Measurements from ENCODE around the gene DTD2. TPM values are rescaled to one million over a fixed set of nuclear protein-coding genes. Genes with fewer than 3 reads are reported as not detected.
"Not testable (repeated sequence)": the region's sequence is repeated elsewhere in the genome, so short reads cannot be mapped to it uniquely, and the experiment has no call there.

DTD2 gene
- total RNA-seq, 1 donor from 2014 or later, result 25.5 TPM

DNA sequence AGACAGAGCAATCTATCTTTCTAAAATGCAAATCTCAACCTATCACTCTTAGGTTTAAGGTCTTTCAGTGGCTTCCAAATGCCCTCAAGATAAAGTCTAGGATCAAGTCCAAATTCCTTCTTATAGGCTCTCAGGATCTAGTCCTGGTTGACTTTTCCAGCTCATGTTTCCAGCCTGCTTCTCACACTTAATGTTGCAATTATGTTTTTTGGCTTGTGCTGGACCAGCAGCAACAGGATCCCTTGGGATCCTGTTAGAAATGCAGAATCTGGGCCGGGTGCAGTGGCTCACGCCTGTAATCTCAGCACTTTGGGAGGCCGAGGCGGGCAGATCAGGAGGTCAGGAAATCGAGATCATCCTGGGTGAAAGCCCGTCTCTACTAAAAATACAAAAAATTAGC, 19.9 kb upstream of the DTD2 start:
- no peak for DNase-seq (ENCODE audit: extremely low spot score, unreplicated experiment)
- no peak overlapping the region for H3K4me3 Mint-ChIP-seq (ENCODE audit: unreplicated experiment)
- H3K27me3 Mint-ChIP-seq (ENCODE audit: unreplicated experiment), result peaks cover 7% of the 10 kb centered on the region
- TF ChIP-seq, protein P1, sequence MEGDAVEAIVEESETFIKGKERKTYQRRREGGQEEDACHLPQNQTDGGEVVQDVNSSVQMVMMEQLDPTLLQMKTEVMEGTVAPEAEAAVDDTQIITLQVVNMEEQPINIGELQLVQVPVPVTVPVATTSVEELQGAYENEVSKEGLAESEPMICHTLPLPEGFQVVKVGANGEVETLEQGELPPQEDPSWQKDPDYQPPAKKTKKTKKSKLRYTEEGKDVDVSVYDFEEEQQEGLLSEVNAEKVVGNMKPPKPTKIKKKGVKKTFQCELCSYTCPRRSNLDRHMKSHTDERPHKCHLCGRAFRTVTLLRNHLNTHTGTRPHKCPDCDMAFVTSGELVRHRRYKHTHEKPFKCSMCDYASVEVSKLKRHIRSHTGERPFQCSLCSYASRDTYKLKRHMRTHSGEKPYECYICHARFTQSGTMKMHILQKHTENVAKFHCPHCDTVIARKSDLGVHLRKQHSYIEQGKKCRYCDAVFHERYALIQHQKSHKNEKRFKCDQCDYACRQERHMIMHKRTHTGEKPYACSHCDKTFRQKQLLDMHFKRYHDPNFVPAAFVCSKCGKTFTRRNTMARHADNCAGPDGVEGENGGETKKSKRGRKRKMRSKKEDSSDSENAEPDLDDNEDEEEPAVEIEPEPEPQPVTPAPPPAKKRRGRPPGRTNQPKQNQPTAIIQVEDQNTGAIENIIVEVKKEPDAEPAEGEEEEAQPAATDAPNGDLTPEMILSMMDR (IDR thresholded peaks at IDR 0.05), result no peak
- no peaks in the 10 kb centered on the region for H3K4me1 Mint-ChIP-seq (ENCODE audit: unreplicated experiment)
- H3K9me3 Mint-ChIP-seq (ENCODE audit: unreplicated experiment), result no peaks in the 10 kb centered on the region
- no peaks in the 10 kb centered on the region for H3K36me3 Mint-ChIP-seq (ENCODE audit: unreplicated experiment)
- H3K27ac Mint-ChIP-seq (ENCODE audit: unreplicated experiment), result no peak overlapping the region

DNA sequence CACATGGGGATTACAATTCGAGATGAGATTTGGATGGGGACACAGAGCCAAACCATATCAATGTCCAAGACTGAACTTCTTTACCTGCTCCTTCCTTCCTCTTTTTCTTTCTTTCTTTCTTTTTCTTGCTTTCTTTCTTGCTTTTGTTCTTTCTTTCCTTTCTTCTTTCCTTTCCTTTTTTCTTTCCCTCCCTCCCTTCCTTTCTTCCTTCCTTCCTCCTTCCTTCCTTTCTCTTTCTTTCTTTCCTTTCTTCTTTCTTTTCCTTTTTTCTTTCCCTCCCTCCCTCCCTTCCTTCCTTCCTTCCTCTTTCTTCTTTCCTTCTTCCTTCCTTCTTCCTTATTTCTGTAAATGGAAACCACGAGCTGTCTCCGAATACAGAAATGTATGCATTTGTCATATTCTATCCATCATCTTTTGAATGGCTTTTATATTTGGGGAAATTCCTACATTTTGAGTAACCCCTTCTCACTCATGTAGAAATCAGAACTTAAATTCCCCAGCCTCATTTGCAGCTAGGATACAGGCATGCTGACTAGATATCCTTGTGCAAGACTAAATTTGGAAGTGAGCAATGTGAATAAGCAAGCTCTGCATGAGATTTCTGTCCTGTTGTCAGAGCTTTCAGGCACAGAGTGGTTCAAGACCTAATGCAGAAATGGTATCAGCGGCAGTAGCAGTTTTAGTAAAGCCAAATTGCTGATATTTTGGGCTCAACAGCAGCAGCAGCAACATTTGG, 19.0 kb upstream of the DTD2 start:
- no peak for DNase-seq (ENCODE audit: extremely low spot score, unreplicated experiment)
- TF ChIP-seq, protein P1 (IDR thresholded peaks at IDR 0.05), result no peak
- Mint-ChIP-seq H3K27ac (ENCODE audit: unreplicated experiment) (no peak overlapping the region), H3K4me3 (ENCODE audit: unreplicated experiment) (no peak overlapping the region), H3K9me3 (ENCODE audit: unreplicated experiment) (no peaks in the 10 kb centered on the region), H3K27me3 (ENCODE audit: unreplicated experiment) (peaks cover 7% of the 10 kb centered on the region), H3K36me3 (ENCODE audit: unreplicated experiment) (no peaks in the 10 kb centered on the region), H3K4me1 (ENCODE audit: unreplicated experiment) (no peaks in the 10 kb centered on the region)

DNA sequence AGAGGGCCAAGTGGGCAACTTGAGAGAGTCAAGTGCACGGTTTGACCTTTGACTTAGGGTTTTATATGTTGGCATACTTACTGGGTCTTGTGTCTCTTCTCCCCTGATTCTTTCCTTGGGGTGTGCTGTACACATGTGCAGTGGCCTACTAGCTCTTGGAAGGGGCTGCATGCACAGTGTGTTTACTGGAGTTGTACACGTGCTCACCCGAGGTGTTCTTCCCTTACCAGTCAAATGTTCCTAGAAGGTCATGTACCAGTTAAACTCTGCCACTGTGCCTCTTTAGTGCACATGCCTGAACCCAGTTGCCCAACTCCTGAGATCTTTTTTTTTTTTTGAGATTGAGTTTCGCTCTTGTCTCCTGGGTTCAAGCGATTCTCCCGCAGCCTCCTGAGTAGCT, 9.2 kb upstream of the DTD2 start:
- Mint-ChIP-seq H3K4me1 (ENCODE audit: unreplicated experiment) (no peaks in the 10 kb centered on the region), H3K4me3 (ENCODE audit: unreplicated experiment) (no peak overlapping the region), H3K27ac (ENCODE audit: unreplicated experiment) (no peak overlapping the region), H3K9me3 (ENCODE audit: unreplicated experiment) (no peaks in the 10 kb centered on the region), H3K36me3 (ENCODE audit: unreplicated experiment) (no peaks in the 10 kb centered on the region), H3K27me3 (ENCODE audit: unreplicated experiment) (no peaks in the 10 kb centered on the region)
- TF ChIP-seq, protein P1 (IDR thresholded peaks at IDR 0.05), result no peak
- DNase-seq (ENCODE audit: extremely low spot score, unreplicated experiment), result no peak

DNA sequence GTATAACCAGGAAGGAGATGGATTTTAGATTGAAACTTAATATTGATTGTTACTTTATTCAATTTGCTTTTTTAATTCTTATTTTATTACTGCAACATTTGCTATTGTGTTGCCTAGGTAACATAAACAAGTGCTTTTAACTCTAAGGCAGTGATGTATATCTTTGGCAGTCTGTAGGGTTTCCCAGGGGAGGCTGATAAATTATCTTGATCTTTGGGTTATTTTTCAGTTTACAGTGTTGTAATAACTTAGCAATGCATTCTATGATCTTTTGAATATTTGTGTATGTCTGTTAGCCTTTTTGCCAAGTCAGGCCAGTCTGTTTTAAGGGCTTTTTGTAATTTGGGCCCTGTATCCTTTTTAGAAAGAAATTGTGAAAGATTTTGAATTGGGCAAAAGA, 7.8 kb upstream of the DTD2 start:
- Mint-ChIP-seq H3K27ac (ENCODE audit: unreplicated experiment) (no peak overlapping the region), H3K4me1 (ENCODE audit: unreplicated experiment) (no peaks in the 10 kb centered on the region), H3K27me3 (ENCODE audit: unreplicated experiment) (no peaks in the 10 kb centered on the region), H3K36me3 (ENCODE audit: unreplicated experiment) (no peaks in the 10 kb centered on the region), H3K9me3 (ENCODE audit: unreplicated experiment) (no peaks in the 10 kb centered on the region), H3K4me3 (ENCODE audit: unreplicated experiment) (no peak overlapping the region)
- TF ChIP-seq, protein P1 (IDR thresholded peaks at IDR 0.05), result no peak
- DNase-seq (ENCODE audit: extremely low spot score, unreplicated experiment), result no peak

DNA sequence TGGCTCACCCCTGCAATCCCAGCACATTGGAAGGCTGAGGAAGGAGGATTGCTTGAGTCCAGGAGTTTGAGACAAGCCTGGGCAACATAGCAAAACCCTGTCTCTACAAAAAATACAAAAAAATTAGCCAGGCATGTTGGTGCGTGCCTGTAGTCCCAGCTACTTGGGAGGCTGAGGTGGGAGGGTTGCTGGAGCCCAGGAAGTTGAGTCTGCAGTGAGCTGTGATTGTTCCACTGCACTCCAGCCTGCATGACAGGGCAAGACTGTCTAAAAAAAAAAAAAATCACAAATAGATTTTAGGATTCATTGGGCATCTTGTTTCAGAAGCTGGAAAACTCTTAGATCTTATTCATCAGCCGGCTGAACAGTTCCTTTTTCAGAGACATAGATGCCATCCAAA, 5.1 kb upstream of the DTD2 start:
- H3K4me3 Mint-ChIP-seq (ENCODE audit: unreplicated experiment); H3K9me3 Mint-ChIP-seq (ENCODE audit: unreplicated experiment); DNase-seq (ENCODE audit: extremely low spot score, unreplicated experiment); H3K27ac Mint-ChIP-seq (ENCODE audit: unreplicated experiment); H3K27me3 Mint-ChIP-seq (ENCODE audit: unreplicated experiment); H3K36me3 Mint-ChIP-seq (ENCODE audit: unreplicated experiment): not testable (repeated sequence)
- H3K4me1 Mint-ChIP-seq (ENCODE audit: unreplicated experiment), result peaks cover 13% of the 10 kb centered on the region

Measured in osteocyte (in vitro differentiated cells).